GM18502 (cell line): ENCODE measurements around the gene CNPY1.

Source experiments
- ATAC-seq: cut with Tn5 transposase; IDR thresholded peaks from one replicate; pipeline ENCODE4 v1.9.1; 2021; ENCODE audit warnings: mild to moderate bottlenecking; ENCODE audit not compliant: unreplicated experiment, poor library complexity

CNPY1 gene

GRCh38 chr7:155560196-155560885, 14.0 kb upstream of the CNPY1 start:
- ATAC-seq: no peak

GRCh38 chr7:155559519-155560108, 13.3 kb upstream of the CNPY1 start:
- ATAC-seq: no peak

GRCh38 chr7:155558961-155559360, 12.6 kb upstream of the CNPY1 start:
- no peak for ATAC-seq

- ATAC-seq: no peak
Observed at GRCh38 chr7:155558351-155558750, 12.0 kb upstream of the CNPY1 start.

GRCh38 chr7:155557778-155558177, 11.4 kb upstream of the CNPY1 start:
- no peak for ATAC-seq

GRCh38 chr7:155556763-155557162, 10.4 kb upstream of the CNPY1 start:
- ATAC-seq: no peak

- no peak for ATAC-seq
Observed at GRCh38 chr7:155555116-155555695, 8.8 kb upstream of the CNPY1 start.

- no peak for ATAC-seq
Observed at GRCh38 chr7:155553871-155554270, 7.5 kb upstream of the CNPY1 start.

GRCh38 chr7:155551785-155552611, 5.6 kb upstream of the CNPY1 start:
- ATAC-seq: no peak

- ATAC-seq: no peak
Observed at GRCh38 chr7:155550916-155551315, 4.6 kb upstream of the CNPY1 start.

GRCh38 chr7:155549226-155549625, 2.9 kb upstream of the CNPY1 start:
- no peak for ATAC-seq

GRCh38 chr7:155547161-155547791, 917 bp upstream of the CNPY1 start:
- ATAC-seq: no peak

- no peak for ATAC-seq
Observed at GRCh38 chr7:155545348-155545747, 1.0 kb downstream of the CNPY1 start.

- no peak for ATAC-seq
Observed at GRCh38 chr7:155544485-155544884, 1.9 kb downstream of the CNPY1 start.

GRCh38 chr7:155543926-155544325, 2.4 kb downstream of the CNPY1 start:
- ATAC-seq: no peak

GRCh38 chr7:155543011-155543876, 3.1 kb downstream of the CNPY1 start:
- no peak for ATAC-seq

GRCh38 chr7:155541986-155542675, 4.2 kb downstream of the CNPY1 start:
- no peak for ATAC-seq

GRCh38 chr7:155540553-155540952, 5.8 kb downstream of the CNPY1 start:
- no peak for ATAC-seq

- ATAC-seq: no peak
Observed at GRCh38 chr7:155538293-155538692, 8.1 kb downstream of the CNPY1 start.
